HG03196 (cell line): ENCODE results near the gene PEAK3.

Experiments
- ATAC-seq: cut with Tn5 transposase; IDR thresholded peaks from one replicate; pipeline ENCODE4 v1.9.1; 2021; ENCODE audit not compliant: unreplicated experiment

The PEAK3 gene

GRCh38 chr19:2315818-2316353 is 33.9 kb upstream of the PEAK3 start:
- no peak for ATAC-seq

- no peak for ATAC-seq
Observed at GRCh38 chr19:2315121-2315817, 33.3 kb upstream of the PEAK3 start.

GRCh38 chr19:2312820-2313501 is 31.0 kb upstream of the PEAK3 start:
- ATAC-seq: no peak

GRCh38 chr19:2311093-2311492 is 29.1 kb upstream of the PEAK3 start:
- no peak for ATAC-seq

- ATAC-seq: no peak
Observed at GRCh38 chr19:2309734-2310362, 27.9 kb upstream of the PEAK3 start.

GRCh38 chr19:2308114-2308556 is 26.2 kb upstream of the PEAK3 start, which contains the start of gene LINGO3:
LINGO3 (minus strand) TSS chr19:2308154; CDS start chr19:2291776, 16,378 bp downstream.
- no peak for ATAC-seq

GRCh38 chr19:2307518-2308012 is 25.6 kb upstream of the PEAK3 start:
- no peak for ATAC-seq

GRCh38 chr19:2306971-2307370 is 25.0 kb upstream of the PEAK3 start:
- ATAC-seq: no peak

- no peak for ATAC-seq
Observed at GRCh38 chr19:2306281-2306806, 24.4 kb upstream of the PEAK3 start.

- no peak for ATAC-seq
Observed at GRCh38 chr19:2305452-2306280, 23.7 kb upstream of the PEAK3 start.

GRCh38 chr19:2303211-2303798 is 21.3 kb upstream of the PEAK3 start:
- no peak for ATAC-seq

GRCh38 chr19:2302319-2303210 is 20.6 kb upstream of the PEAK3 start:
- no peak for ATAC-seq

GRCh38 chr19:2300533-2300932 is 18.6 kb upstream of the PEAK3 start:
- no peak for ATAC-seq

- no peak for ATAC-seq
Observed at GRCh38 chr19:2296141-2296540, 14.2 kb upstream of the PEAK3 start.

GRCh38 chr19:2294687-2295335 is 12.8 kb upstream of the PEAK3 start:
- ATAC-seq: no peak

GRCh38 chr19:2291185-2291751 is 9.3 kb upstream of the PEAK3 start:
- ATAC-seq: no peak

- no peak for ATAC-seq
Observed at GRCh38 chr19:2290441-2291184, 8.6 kb upstream of the PEAK3 start.
